ENCODE results near the gene ATP6V0B. TPM values are rescaled to one million over a fixed set of nuclear protein-coding genes. Genes with fewer than 3 reads are reported as not detected.

ATP6V0B gene
- total RNA-seq, 2 donors from 2014 or later, result 72.1 to 80.5 TPM

DNA sequence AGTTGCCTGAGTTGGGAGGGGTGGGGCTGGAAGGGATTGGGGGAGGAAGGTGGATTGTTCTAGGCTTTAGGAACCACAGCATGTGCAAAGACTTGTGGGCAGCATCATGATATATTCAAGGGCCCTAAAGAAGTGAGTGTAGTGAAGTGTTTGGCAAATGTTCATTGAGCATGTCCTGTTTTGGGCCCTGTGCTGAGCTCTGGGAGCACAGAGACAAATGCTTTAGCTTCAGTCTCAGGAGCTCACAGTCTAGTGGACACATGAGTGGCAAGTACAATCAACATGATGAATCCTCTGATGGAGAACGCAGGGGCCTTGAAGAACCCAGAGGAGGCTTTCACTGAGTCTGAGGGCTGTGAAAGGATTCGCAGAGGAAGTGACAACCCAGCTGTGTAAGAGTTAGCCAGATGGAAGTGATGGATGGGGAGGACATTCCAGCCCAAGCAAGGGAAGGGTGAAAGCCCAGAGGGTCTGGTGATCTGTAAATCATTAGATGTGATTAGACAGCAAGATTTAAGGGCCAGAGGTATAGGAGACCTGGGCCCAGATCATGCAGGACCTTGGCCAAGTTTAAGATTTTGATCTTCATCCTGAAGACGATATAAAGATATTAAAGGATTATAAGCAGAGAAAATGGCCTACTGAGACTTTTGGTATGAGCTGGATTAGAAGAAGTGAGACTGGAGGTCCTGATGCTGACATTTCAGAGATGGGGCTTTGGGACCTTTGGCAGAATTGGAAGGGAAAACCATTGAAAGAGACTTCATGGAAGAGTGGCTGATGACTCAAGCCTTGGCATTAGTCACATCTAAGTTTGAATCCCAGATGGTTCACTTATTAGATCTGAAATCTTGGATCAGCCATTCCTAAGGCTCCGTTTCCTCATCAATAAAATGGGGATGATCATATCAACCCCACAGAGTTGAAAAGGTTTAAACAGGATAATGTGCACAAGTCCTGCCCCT, 23.5 kb upstream of the ATP6V0B start:
- peaks cover 7% of the 10 kb centered on the region for H3K36me3 Mint-ChIP-seq (ENCODE audit: low read depth)
- H3K9me3 ChIP-seq (ENCODE audit: control insufficient read depth, low read length, poor library complexity, severe bottlenecking), result no peaks in the 10 kb centered on the region
- peak overlapping the region; percentile 37 for H3K27ac Mint-ChIP-seq
- H3K4me1 Mint-ChIP-seq, result peaks cover 36% of the 10 kb centered on the region
- no peaks in the 10 kb centered on the region for H3K27me3 Mint-ChIP-seq
- DNase-seq, result no peak
- ATAC-seq, result no peak
- no peak overlapping the region for H3K4me3 Mint-ChIP-seq

- Mint-ChIP-seq H3K36me3 (ENCODE audit: low read depth) (peaks cover 10% of the 10 kb centered on the region), H3K27ac (no peak overlapping the region), H3K4me1 (peaks cover 31% of the 10 kb centered on the region), H3K4me3 (no peak overlapping the region), H3K27me3 (no peaks in the 10 kb centered on the region)
- no peaks in the 10 kb centered on the region for H3K9me3 ChIP-seq (ENCODE audit: control insufficient read depth, low read length, poor library complexity, severe bottlenecking)
- ATAC-seq (no peak), DNase-seq (no peak)
Measured at GRCh38 chr1:43952731-43953346, 21.9 kb upstream of the ATP6V0B start.

DNA sequence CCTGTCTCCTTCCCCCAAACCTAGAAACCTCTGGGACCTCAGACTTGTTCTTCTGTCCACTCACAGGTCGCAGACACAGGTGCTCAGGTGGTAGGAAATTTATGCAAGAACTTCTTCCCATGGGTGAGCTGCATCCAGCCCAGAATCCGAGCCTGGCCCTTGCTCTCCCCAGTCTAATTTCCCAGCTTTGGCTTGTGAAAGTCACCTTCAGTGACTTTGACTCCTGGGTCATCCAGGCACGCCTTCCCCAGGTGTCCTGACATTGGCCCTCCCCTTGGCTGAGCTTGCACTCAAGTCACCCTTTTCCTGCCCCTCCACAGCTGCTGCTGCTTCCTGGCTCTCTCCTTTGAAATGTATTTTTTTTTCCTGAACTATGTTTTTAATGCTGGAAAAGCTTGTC, 21.4 kb upstream of the ATP6V0B start:
- no peaks in the 10 kb centered on the region for H3K27me3 Mint-ChIP-seq
- H3K4me1 Mint-ChIP-seq, result peaks cover 27% of the 10 kb centered on the region
- peaks cover 10% of the 10 kb centered on the region for H3K36me3 Mint-ChIP-seq (ENCODE audit: low read depth)
- no peaks in the 10 kb centered on the region for H3K9me3 ChIP-seq (ENCODE audit: control insufficient read depth, low read length, poor library complexity, severe bottlenecking)
- H3K27ac Mint-ChIP-seq, result no peak overlapping the region
- no peak overlapping the region for H3K4me3 Mint-ChIP-seq
- DNase-seq (no peak), ATAC-seq (no peak)

- H3K36me3 Mint-ChIP-seq (ENCODE audit: low read depth), result peaks cover 10% of the 10 kb centered on the region
- DNase-seq (no peak), ATAC-seq (no peak)
- peaks cover 23% of the 10 kb centered on the region for H3K4me1 Mint-ChIP-seq
- no peak overlapping the region for H3K27ac Mint-ChIP-seq
- H3K27me3 Mint-ChIP-seq, result no peaks in the 10 kb centered on the region
- H3K4me3 Mint-ChIP-seq, result no peak overlapping the region
- H3K9me3 ChIP-seq (ENCODE audit: control insufficient read depth, low read length, poor library complexity, severe bottlenecking), result no peaks in the 10 kb centered on the region
Measured at GRCh38 chr1:43954036-43954435, 20.7 kb upstream of the ATP6V0B start.

- Mint-ChIP-seq H3K4me3 (no peak overlapping the region), H3K27me3 (no peaks in the 10 kb centered on the region), H3K4me1 (peaks cover 14% of the 10 kb centered on the region), H3K27ac (no peak overlapping the region), H3K36me3 (ENCODE audit: low read depth) (peaks cover 5% of the 10 kb centered on the region)
- ATAC-seq, result no peak
- DNase-seq, result no peak
- no peaks in the 10 kb centered on the region for H3K9me3 ChIP-seq (ENCODE audit: control insufficient read depth, low read length, poor library complexity, severe bottlenecking)
Measured at GRCh38 chr1:43956234-43956633, 18.5 kb upstream of the ATP6V0B start.

GRCh38 chr1:43957407-43958040, 17.2 kb upstream of the ATP6V0B start:
- no peaks in the 10 kb centered on the region for H3K27me3 Mint-ChIP-seq
- ATAC-seq (no peak), DNase-seq (no peak)
- peaks cover 10% of the 10 kb centered on the region for H3K36me3 Mint-ChIP-seq (ENCODE audit: low read depth)
- H3K4me3 Mint-ChIP-seq, result no peak overlapping the region
- H3K4me1 Mint-ChIP-seq, result peaks cover 14% of the 10 kb centered on the region
- no peaks in the 10 kb centered on the region for H3K9me3 ChIP-seq (ENCODE audit: control insufficient read depth, low read length, poor library complexity, severe bottlenecking)
- H3K27ac Mint-ChIP-seq, result no peak overlapping the region

GRCh38 chr1:43958351-43959255, 16.2 kb upstream of the ATP6V0B start:
- Mint-ChIP-seq H3K36me3 (ENCODE audit: low read depth) (peaks cover 10% of the 10 kb centered on the region), H3K27ac (no peak overlapping the region), H3K4me3 (no peak overlapping the region), H3K27me3 (no peaks in the 10 kb centered on the region), H3K4me1 (peaks cover 14% of the 10 kb centered on the region)
- H3K9me3 ChIP-seq (ENCODE audit: control insufficient read depth, low read length, poor library complexity, severe bottlenecking), result no peaks in the 10 kb centered on the region
- no peak for DNase-seq
- no peak for ATAC-seq

DNA sequence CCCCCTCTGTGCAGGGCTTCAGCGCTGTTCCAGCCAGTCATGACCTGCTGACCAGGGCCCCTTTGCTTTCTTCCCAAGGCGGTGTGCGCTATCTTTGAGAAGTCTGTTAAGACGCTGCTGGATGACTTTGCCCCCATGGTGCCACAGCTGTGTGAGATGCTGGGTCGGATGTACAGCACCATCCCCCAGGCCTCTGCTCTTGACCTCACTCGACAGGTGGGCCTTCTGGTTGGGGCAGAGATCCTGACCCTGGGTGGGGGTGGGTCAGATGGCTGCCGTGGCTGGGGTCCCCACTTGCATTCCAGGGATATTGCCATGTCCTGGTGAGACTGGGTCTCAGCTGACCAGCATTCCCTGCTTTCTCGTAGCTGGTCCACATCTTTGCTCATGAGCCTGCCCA, 14.0 kb upstream of the ATP6V0B start:
- peaks cover 6% of the 10 kb centered on the region for H3K4me1 Mint-ChIP-seq
- no peak for ATAC-seq
- no peaks in the 10 kb centered on the region for H3K27me3 Mint-ChIP-seq
- no peak overlapping the region for H3K4me3 Mint-ChIP-seq
- H3K9me3 ChIP-seq (ENCODE audit: control insufficient read depth, low read length, poor library complexity, severe bottlenecking), result no peaks in the 10 kb centered on the region
- DNase-seq, result no peak
- peaks cover 10% of the 10 kb centered on the region for H3K36me3 Mint-ChIP-seq (ENCODE audit: low read depth)
- H3K27ac Mint-ChIP-seq, result no peak overlapping the region

DNA sequence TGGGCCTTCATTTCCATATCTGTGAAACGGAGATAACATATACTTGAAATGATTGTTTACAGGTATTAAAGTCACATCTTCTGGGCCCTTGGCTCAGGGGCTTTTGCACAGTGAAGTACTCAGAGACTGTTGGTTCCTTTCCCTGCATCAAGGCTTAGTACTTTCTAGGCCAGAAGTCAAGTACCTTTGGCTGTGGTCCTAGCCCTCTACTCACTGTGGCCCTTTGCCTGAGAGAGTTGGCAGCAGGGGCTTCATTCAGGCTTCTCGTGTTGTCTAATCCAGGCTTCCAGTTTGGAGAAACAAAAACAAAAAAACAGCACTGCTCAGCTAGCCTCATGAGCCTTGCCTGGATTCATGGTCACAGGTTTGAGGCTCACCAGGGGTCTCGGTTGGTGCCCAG, 13.1 kb upstream of the ATP6V0B start:
- ATAC-seq (no peak), DNase-seq (no peak)
- H3K9me3 ChIP-seq (ENCODE audit: control insufficient read depth, low read length, poor library complexity, severe bottlenecking), result no peaks in the 10 kb centered on the region
- Mint-ChIP-seq H3K4me3 (no peak overlapping the region), H3K27ac (no peak overlapping the region), H3K36me3 (ENCODE audit: low read depth) (peaks cover 10% of the 10 kb centered on the region), H3K27me3 (no peaks in the 10 kb centered on the region), H3K4me1 (peaks cover 6% of the 10 kb centered on the region)

DNA sequence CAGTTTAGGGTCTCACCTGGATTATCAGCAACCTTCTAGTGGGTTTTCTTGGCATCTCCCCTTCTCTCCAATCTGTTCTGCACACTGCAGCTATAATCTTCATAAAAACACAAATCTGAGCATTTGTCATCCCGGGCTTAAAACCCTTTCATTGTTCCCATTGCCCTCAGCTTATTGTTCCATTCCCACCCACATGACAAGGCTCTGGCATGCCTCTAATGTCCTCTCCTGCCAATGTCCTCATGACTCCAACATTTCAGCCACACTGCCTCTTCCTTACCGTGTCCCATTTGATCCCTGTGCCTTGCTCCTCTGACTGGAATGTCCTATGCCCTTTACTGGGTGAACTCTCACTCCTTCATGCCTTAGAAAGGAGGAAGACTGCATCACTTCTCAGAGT, 12.4 kb upstream of the ATP6V0B start:
- H3K36me3 Mint-ChIP-seq (ENCODE audit: low read depth), result peaks cover 7% of the 10 kb centered on the region
- DNase-seq, result no peak
- H3K27me3 Mint-ChIP-seq, result no peaks in the 10 kb centered on the region
- no peak for ATAC-seq
- H3K9me3 ChIP-seq (ENCODE audit: control insufficient read depth, low read length, poor library complexity, severe bottlenecking), result no peaks in the 10 kb centered on the region
- no peak overlapping the region for H3K27ac Mint-ChIP-seq
- no peak overlapping the region for H3K4me3 Mint-ChIP-seq
- peaks cover 6% of the 10 kb centered on the region for H3K4me1 Mint-ChIP-seq

GRCh38 chr1:43963006-43963405, 11.8 kb upstream of the ATP6V0B start:
- ATAC-seq (no peak), DNase-seq (no peak)
- no peaks in the 10 kb centered on the region for H3K27me3 Mint-ChIP-seq
- peaks cover 6% of the 10 kb centered on the region for H3K36me3 Mint-ChIP-seq (ENCODE audit: low read depth)
- peaks cover 6% of the 10 kb centered on the region for H3K4me1 Mint-ChIP-seq
- H3K4me3 Mint-ChIP-seq, result no peak overlapping the region
- no peaks in the 10 kb centered on the region for H3K9me3 ChIP-seq (ENCODE audit: control insufficient read depth, low read length, poor library complexity, severe bottlenecking)
- no peak overlapping the region for H3K27ac Mint-ChIP-seq

GRCh38 chr1:43963890-43964289, 10.9 kb upstream of the ATP6V0B start:
- Mint-ChIP-seq H3K4me1 (peaks cover 6% of the 10 kb centered on the region), H3K4me3 (no peak overlapping the region), H3K27me3 (no peaks in the 10 kb centered on the region), H3K27ac (no peak overlapping the region), H3K36me3 (ENCODE audit: low read depth) (peaks cover 6% of the 10 kb centered on the region)
- ATAC-seq, result no peak
- no peaks in the 10 kb centered on the region for H3K9me3 ChIP-seq (ENCODE audit: control insufficient read depth, low read length, poor library complexity, severe bottlenecking)
- DNase-seq, result no peak

DNA sequence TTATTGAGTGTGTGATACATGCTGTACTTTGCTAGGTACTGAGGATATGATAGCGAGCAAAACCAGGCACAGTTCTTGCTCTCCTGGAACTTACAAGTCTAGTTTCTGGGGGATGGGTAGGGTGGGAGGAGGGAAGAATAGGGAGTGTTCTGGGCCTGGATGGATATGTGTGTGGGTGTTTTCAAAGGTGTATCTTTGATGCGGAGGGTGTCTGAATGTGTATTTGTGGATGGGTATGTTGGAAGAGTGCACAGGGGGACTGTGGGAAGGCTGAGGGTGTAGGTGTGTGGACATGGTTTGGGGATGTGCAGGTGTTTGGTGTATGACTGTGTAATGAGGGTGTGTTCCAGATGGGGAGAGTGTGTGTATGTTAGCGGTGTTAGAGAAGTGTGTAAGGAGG, 9.4 kb upstream of the ATP6V0B start:
- DNase-seq (no peak), ATAC-seq (no peak)
- H3K36me3 Mint-ChIP-seq (ENCODE audit: low read depth), result peaks cover 6% of the 10 kb centered on the region
- H3K4me1 Mint-ChIP-seq, result peaks cover 17% of the 10 kb centered on the region
- H3K27ac Mint-ChIP-seq, result no peak overlapping the region
- H3K27me3 Mint-ChIP-seq, result no peaks in the 10 kb centered on the region
- no peaks in the 10 kb centered on the region for H3K9me3 ChIP-seq (ENCODE audit: control insufficient read depth, low read length, poor library complexity, severe bottlenecking)
- no peak overlapping the region for H3K4me3 Mint-ChIP-seq

Data from T-helper 17 cell (primary cell).